Measurements from ENCODE around the gene MAPKAPK3.

Gene MAPKAPK3

DNA sequence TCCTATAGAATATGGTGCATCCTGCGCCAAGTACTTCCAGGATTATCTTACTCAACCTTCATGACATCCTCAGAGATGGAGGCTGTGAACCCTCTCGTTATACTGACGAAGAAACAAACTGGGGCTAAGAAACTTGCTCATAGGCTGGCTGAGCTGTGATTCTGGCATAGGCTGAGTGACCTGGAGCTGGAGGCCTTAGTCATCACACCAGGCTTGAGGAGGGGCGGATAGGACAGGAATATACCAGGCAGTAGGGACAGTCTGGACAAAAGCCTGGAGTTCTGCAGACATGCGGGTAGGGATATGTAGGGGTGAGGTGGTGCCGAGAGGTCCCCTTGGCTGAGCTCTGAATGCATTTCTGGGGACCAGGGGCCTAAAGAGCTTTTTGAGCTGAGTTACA is 29.6 kb upstream of the MAPKAPK3 start:
- no peak for DNase-seq (ENCODE audit: extremely low read depth in 1 of 2, low read depth in 1 of 2)

DNA sequence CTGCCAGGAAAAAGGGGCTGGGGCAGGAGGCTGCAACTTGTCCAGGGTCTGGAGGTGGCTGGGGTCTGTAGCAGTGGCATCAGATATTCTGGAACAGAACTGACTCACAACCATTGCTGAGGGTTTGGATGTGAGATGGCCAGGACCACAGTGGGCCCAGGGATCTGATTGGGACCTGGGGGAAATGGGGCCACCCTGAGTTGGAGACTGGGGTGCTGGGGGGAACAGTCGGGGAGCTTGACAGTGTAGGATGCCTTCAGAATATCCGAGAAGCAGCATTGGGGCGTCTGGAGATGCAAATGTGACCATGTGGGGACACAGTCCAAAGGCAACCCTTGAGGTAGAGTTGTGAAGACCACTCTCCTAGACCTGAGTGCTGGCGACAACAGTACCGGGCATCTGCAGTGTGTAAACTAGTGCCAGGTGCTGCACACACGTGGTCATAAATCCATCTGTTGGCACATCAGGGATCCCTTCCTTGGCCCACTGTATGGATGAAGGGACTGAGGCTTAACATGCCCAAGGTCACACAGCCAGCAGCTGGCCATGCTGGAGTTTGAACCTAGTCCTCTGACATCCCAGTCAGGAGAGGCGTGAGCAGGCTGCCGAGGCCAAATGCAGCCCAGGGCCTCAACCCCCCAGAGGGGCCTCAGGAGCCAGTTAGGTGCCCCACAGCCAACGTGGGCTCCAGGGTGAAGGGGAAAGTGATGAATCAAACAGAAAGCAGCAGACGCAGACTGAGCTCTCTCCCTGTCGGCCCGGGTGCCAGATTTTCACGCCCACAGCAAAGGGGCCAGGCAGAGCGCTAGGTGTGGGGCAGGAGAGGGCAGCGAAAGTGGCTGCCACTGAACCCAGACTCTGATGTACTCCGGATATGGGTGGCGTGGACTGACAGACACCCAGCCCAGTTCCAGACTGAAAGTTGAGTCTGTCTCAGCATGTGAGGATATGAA is 28.9 kb upstream of the MAPKAPK3 start:
- DNase-seq (ENCODE audit: extremely low read depth in 1 of 2, low read depth in 1 of 2): no peak

DNA sequence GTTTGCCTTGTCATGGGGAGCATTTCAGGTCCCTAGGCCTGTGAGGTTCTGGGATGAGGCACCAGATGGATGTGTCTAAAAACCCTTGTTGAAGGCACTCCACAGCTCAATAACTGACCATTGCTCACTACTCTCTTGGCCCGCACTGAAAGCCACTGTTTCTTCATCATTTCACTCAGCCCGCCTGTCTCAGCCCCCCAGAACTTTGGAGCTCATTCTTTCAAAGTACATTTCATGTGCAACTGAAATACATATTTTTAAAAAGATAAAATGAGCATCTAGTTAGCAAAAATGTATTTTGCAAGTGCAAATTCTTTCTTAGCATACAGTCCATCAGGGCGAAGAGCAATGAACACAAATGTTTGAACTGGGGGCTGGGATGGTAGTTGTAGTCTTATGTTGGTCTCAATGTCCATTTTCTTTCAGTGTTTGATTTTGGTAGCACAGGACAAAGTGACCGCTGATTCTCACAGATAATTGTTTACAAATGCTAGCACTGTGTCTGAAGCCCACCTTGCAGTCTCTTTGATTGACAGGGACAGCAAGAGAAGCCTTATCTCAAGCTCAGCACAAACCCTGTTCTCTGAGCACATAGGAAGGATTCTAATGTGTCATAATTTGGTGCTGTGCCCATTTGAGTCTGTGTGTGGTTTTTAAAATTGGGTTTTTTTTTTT is 28.1 kb upstream of the MAPKAPK3 start:
- DNase-seq (ENCODE audit: extremely low read depth in 1 of 2, low read depth in 1 of 2): no peak

DNA sequence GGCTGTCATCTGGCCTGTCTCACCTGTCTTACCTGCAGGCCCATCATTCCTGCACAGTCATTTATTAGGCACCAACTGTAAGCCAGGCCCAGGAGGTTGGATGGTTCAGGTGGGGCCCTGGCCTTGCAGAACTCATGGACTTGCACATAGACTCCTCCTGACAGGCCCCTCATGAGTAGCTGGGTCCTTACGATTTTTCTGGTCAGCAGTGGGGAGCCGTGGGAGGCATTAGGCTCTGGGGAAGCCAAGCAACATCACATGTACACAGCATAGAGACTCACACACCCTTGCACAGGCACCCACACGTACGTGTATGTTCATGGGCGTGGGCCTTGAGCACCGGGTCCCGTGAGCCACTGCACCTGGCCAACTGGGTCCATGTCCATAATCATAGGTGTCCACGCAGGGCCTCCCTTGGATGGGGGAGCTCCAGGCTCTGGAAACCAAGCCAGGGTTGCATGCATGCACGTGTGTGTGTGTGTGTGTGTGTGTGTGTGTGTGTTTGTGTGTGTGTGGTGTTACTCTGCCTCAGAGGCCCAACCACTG is 25.7 kb upstream of the MAPKAPK3 start:
- no peak for DNase-seq (ENCODE audit: extremely low read depth in 1 of 2, low read depth in 1 of 2)

DNA sequence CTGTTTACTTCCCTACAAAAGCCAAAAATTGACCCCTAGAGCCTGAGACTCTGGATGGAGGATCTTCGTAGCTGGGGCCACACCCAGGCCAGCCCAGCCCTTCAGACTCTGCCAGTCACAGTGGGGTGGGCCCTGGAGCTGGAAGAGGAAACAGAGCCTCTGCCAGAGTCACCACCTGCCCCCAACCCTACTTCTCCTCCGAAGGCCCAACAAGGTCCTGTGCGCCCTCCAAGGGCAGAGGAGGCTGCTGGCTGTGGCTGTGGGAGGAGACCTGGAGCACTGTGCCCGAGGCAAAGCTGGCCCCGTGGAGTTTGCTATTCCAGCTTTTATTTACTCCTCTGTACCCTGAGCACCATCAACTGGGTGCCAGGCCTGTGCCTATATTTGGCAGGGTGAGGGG is 24.4 kb upstream of the MAPKAPK3 start:
- DNase-seq (ENCODE audit: extremely low read depth in 1 of 2, low read depth in 1 of 2): no peak

DNA sequence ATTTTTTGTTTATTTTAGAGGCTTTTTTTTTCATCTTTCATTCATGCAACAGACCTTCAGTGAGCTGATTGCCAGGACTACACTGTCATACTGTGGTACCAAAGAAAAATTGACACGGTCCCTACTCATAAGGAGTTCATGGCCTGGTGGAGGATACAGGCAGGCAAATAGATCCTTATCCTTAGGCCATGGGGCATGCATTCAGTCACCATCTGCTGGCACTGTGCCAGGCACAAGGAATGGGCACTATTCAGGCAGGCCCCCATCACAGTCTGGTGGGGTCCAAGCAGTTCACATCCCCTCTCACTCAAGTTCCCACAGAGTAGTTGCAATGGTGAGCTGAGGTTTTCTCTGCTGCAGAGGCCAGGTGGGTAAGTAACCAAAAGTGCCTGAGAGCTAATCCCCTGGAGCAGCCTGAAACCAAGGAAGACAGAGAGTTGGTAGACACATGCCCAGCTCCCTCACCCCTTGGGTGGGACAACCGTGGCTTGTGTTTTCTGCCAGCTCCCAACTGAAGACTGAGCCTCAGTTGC is 22.6 kb upstream of the MAPKAPK3 start:
- DNase-seq (ENCODE audit: extremely low read depth in 1 of 2, low read depth in 1 of 2): no peak

DNA sequence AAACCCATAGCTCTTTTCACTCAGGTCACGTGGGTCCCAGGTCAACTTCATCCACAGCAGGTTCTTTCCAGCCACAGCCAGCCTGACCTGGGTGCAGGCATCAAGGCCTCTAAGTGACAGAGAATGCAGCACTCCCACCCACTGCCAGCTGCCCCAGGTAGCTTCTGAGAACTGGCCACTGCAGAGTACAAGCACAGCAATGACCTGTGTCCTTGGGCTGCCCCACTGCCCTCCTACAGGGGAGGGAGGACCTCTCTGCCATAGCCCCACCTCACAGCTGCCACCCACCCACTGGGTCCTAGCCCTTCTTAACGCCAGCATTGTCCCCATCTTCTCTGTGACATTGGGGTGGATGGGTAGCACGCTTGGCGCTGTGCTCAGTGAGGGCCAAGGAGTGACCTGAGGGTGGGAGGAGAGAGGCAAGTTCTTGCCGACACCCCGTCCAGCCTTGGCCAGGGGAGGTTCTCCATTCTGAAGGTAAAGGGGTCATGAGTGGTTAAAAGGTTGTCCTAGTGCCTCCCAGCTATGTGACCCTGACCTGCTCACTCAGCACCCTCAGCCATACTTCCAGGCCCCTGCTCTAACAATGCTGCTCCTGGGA is 17.7 kb upstream of the MAPKAPK3 start:
- DNase-seq (ENCODE audit: extremely low read depth in 1 of 2, low read depth in 1 of 2): no peak

- DNase-seq (ENCODE audit: extremely low read depth in 1 of 2, low read depth in 1 of 2): no peak
These were observed 17.2 kb upstream of the MAPKAPK3 start for GRCh38 chr3:50599716-50600118.

- DNase-seq (ENCODE audit: extremely low read depth in 1 of 2, low read depth in 1 of 2): no peak
These were observed 16.7 kb upstream of the MAPKAPK3 start for GRCh38 chr3:50600141-50600753.

DNA sequence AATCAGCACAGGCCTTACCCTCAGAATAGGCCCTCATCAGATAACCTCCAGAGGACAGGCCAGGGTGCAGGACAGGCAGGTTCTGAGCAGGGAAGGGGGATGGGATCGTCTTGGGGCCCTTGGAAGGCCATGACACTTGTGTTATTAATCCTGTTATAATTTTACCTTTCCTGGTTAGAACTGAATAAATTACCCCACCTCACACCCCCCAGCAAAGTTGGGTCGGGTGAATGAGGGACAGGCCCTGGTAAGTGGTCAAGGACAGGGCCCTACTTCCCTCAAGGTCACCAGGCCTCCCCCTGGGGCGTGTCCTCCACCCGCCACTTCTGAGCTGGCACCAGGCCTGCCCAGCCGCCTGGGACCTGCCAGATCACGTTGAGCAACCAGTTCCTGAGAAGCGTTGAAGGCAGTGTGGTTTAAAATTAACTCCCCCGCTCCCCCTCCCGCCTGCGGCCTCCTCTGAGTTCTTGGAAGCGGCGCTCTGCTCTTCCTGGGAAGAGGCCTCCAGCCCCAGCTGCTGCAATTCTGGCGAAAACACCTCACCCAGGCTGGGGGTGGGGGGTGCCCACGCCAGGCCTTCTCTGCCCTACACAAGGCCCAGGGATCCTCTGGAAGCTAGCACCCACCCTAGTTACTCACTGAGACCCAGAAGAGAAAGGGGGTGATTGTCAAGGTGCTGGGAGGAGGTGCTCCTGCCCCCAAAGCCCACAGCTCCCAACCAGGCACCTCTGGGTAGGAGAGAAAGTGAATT is 15.9 kb upstream of the MAPKAPK3 start:
- DNase-seq (ENCODE audit: extremely low read depth in 1 of 2, low read depth in 1 of 2): peak; percentile 42 to 52

- no peak for DNase-seq (ENCODE audit: extremely low read depth in 1 of 2, low read depth in 1 of 2)
These were observed 14.3 kb upstream of the MAPKAPK3 start for GRCh38 chr3:50602595-50603191.

GRCh38 chr3:50603261-50604109 is 13.5 kb upstream of the MAPKAPK3 start:
- no peak for DNase-seq (ENCODE audit: extremely low read depth in 1 of 2, low read depth in 1 of 2)

DNA sequence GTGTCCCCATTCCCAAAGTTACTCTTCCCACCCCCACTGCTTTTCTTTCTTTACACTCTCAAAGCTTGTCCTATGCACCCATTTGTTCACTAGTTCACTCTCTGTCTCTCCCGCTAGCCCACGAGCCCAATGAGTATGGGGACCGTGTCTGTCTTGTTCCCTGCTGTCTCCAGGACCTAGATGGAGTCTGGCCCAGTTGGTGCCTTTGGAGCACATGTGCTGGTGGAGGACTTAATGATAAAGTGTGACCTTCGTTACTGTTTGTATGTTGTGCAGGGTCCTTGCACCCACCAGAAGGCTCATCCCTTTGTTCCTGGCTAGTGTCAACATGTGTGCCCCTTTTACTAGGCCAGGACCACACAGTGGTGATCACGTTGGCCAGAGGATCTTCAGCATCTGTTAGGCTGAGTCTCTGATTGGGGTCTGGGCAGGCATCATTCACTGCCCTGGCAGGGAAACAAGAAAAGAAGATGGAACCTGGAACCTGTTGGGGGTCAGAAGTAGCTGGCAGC is 12.8 kb upstream of the MAPKAPK3 start:
- DNase-seq (ENCODE audit: extremely low read depth in 1 of 2, low read depth in 1 of 2): no peak

- DNase-seq (ENCODE audit: extremely low read depth in 1 of 2, low read depth in 1 of 2): no peak
These were observed 12.0 kb upstream of the MAPKAPK3 start for GRCh38 chr3:50604628-50605588.

DNA sequence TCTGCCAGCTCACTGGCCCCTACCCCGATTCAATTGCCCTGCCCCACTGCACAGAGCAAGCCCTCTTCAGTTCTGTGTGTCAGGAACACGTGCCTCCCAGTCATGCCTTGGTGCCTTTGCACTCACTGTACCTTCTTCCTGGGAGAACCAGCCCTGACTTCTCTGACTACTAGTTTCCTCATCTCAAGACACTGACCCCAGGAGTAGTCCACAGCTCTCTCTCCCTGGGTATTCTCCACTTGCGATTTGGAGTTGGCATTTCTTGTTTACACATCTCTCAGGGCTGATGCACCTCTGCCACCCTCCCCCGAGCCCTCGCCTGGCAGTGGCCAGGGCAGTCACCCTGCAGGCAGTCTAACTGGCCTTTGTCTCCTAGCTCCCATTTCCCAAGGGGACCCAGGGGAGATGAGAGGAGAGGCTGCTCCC is 11.0 kb upstream of the MAPKAPK3 start:
- DNase-seq (ENCODE audit: extremely low read depth in 1 of 2, low read depth in 1 of 2): no peak

- DNase-seq (ENCODE audit: extremely low read depth in 1 of 2, low read depth in 1 of 2): no peak
These were observed 10.4 kb upstream of the MAPKAPK3 start for GRCh38 chr3:50606596-50606995.

Measured in activated CD8-positive, alpha-beta memory T cell treated with anti-CD3 and anti-CD28 coated beads for 1 hour (primary cell).